Measurements from ENCODE around the gene OSBPL1A.

Gene OSBPL1A

GRCh38 chr18:24127735-24128134 is 269.9 kb downstream of the OSBPL1A start:
- DNase-seq (ENCODE audit: low read depth): no peak
- no peak overlapping the region for H3K4me3 ChIP-seq (ENCODE audit: low read length)
- TF ChIP-seq CTCF (conservative IDR thresholded peaks at IDR 0.05; ENCODE audit: low read depth, low read length): no peak

DNA sequence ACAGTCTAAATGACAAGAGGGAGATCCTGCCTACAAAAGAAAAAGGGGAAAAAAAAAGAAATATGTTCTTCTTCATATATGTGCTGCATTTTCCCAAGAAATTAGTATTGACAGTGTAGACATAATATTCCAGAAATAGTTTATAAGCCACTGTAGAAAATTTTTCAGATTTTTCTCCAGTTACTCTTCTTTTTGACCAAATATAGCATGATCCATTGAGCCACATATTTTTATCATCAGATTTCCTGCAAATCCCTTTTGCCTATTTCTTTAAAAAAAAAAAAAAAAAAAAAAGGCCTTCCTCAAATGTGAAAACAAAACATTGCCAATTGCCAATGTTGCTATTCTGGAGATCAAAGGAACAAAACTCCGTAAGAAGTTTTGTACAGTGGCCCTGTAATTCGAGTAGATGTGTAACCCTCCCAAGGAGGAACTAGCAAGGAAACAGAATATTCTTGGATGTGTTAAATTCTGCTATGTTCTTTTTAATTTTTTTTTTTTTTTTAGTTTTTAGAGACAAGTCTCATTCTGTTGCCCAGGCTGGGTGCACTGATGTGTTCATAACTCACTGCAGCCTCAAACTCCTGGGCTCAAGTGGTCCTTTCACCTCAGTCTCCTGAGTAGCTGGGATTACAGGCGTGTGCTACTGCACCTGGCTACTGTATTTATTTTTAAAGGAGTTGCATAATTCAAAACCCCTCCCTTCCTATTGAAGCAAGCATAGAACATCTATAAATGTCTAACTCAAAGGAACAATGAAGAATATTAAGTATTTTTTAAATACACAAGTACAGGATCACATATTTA is 271.3 kb downstream of the OSBPL1A start:
- no peak overlapping the region for H3K4me3 ChIP-seq (ENCODE audit: low read length)
- DNase-seq (ENCODE audit: low read depth): no peak
- TF ChIP-seq CTCF (conservative IDR thresholded peaks at IDR 0.05; ENCODE audit: low read depth, low read length): no peak

DNA sequence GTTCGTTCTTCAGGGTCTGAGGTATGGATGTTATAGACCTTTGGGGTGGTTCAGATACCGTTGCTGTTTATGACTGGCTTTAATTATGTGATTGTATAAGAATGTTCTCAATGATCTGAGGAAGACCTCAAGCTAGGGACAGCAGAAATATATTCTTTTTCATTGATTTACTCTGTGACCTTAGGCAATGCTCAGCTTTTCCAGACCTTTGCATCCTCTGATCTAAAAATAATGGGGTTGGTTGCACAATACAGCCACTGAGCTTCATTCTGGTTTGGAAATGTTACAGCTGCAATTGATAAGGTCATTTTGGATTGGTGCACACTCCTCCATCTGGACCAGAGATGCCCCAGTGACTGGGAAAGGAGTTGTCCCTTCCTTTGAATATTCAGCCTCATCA is 276.0 kb downstream of the OSBPL1A start:
- H3K4me3 ChIP-seq (ENCODE audit: low read length): no peak overlapping the region
- DNase-seq (ENCODE audit: low read depth): no peak
- no peak for TF ChIP-seq CTCF (conservative IDR thresholded peaks at IDR 0.05; ENCODE audit: low read depth, low read length)

DNA sequence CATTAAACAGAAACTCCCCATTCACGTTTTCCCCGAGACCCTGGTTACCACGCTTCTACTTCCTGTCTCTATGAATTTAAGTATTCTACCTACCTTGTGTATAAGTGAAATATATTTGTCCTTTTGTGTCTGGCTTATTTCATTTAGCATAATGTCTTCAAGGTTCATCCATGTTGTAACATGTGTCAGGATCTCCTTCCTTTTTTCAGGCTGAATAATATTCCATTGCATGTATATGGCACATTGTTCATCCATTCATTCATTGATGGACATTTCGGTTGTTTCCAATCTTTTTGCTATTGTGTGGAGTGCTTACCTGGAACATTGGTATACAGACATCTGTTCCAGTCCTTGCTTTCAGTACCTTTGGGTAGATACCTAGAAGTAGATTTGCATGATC is 276.9 kb downstream of the OSBPL1A start:
- no peak for DNase-seq (ENCODE audit: low read depth)
- no peak overlapping the region for H3K4me3 ChIP-seq (ENCODE audit: low read length)
- TF ChIP-seq CTCF (conservative IDR thresholded peaks at IDR 0.05; ENCODE audit: low read depth, low read length): no peak

GRCh38 chr18:24118750-24119577 is 278.7 kb downstream of the OSBPL1A start:
- TF ChIP-seq CTCF (conservative IDR thresholded peaks at IDR 0.05; ENCODE audit: low read depth, low read length): peak; percentile 75
- no peak overlapping the region for H3K4me3 ChIP-seq (ENCODE audit: low read length)
- no peak for DNase-seq (ENCODE audit: low read depth)

DNA sequence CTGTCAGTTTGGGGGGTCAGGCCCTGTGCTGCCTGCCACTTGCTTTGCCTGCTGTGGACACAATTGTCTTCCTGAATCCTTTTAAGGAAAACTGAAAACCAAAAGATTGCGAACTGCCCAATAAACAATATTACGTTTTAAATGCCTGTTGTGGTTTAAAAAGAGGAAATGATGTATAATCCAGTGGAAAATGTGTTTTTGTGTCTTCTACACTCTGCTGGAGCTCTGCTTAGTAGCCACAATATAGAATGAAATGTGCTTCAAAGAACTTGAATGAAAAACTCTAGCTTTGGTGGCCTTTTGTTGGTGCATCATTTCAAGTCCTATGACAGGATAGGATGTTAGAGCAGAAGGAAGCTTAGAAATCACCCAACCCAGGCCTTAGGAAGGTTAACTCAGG is 282.0 kb downstream of the OSBPL1A start:
- DNase-seq (ENCODE audit: low read depth): no peak
- TF ChIP-seq CTCF (conservative IDR thresholded peaks at IDR 0.05; ENCODE audit: low read depth, low read length): no peak
- no peak overlapping the region for H3K4me3 ChIP-seq (ENCODE audit: low read length)
